HepG2 (cell line): ENCODE results near the gene TH. TPM values are rescaled to one million over a fixed set of nuclear protein-coding genes. Genes with fewer than 3 reads are reported as not detected.

ENCODE experiments used
- CAMTA2 ChIP-seq: sonication (generic); formaldehyde crosslinking; IDR thresholded peaks from 2 replicates; pipeline ENCODE4 v1.4.0; 2020; ENCODE audit warnings: mild to moderate bottlenecking, missing genetic modification reagents, borderline replicate concordance
- HINFP ChIP-seq: sonication (generic); formaldehyde crosslinking; IDR thresholded peaks from 2 replicates; pipeline ENCODE4 v1.4.0; 2020; ENCODE audit warnings: low read depth, mild to moderate bottlenecking, missing genetic modification reagents
- MAFF ChIP-seq: IDR thresholded peaks from 2 replicates; pipeline ENCODE4 v1.6.1; 2011; ENCODE audit warnings: low read depth, low read length, improper control_type of control experiment
- POGZ ChIP-seq: sonication (generic); formaldehyde crosslinking; IDR thresholded peaks from 2 replicates; pipeline ENCODE4 v1.4.0; 2020; ENCODE audit warnings: mild to moderate bottlenecking, missing genetic modification reagents
- PRDM15 ChIP-seq: sonication (generic); formaldehyde crosslinking; IDR thresholded peaks from 2 replicates; pipeline ENCODE4 v1.4.0; 2020; ENCODE audit warnings: missing genetic modification reagents
- SIN3A ChIP-seq: IDR thresholded peaks from 2 replicates; pipeline ENCODE4 v1.6.1; 2011; ENCODE audit warnings: low read depth, mild to moderate bottlenecking, control low read depth, low read length, borderline replicate concordance
- SNAPC5 ChIP-seq: sonication (generic); formaldehyde crosslinking; IDR thresholded peaks from 2 replicates; pipeline ENCODE4 v1.8.1; 2023; ENCODE audit warnings: mild to moderate bottlenecking, missing genetic modification reagents, borderline replicate concordance
- SOX6 ChIP-seq, 2 experiments: fragments of 450-650 bp in 1 of 2; sonication (generic) in 1 of 2; formaldehyde crosslinking in 1 of 2; IDR thresholded peaks; 2 replicates each; pipeline versions ENCODE4 v1.4.0 to v1.6.1; 2017 to 2020; ENCODE audit warnings: antibody characterized with exemption in 1 of 2, mild to moderate bottlenecking in 1 of 2, missing genetic modification reagents in 1 of 2
- ZC3H13 ChIP-seq: sonication (generic); formaldehyde crosslinking; IDR thresholded peaks from 2 replicates; pipeline ENCODE4 v1.8.1; 2023; ENCODE audit warnings: mild to moderate bottlenecking, missing genetic modification reagents, moderate library complexity
- ZHX1 ChIP-seq: sonication (generic); formaldehyde crosslinking; IDR thresholded peaks from 2 replicates; pipeline ENCODE4 v1.8.1; 2022; ENCODE audit warnings: low read depth, mild to moderate bottlenecking, missing genetic modification reagents
- ZNF12 ChIP-seq: sonication (generic); formaldehyde crosslinking; IDR thresholded peaks from 2 replicates; pipeline ENCODE4 v1.5.0; 2020; ENCODE audit warnings: missing genetic modification reagents
- ZNF558 ChIP-seq: sonication (generic); formaldehyde crosslinking; IDR thresholded peaks from 2 replicates; pipeline ENCODE4 v1.9.0; 2022; ENCODE audit warnings: mild to moderate bottlenecking, missing genetic modification reagents, borderline replicate concordance
- ZNF639 ChIP-seq: conservative IDR thresholded peaks from 2 replicates; pipeline ENCODE4 v1.6.1; 2018; ENCODE audit warnings: missing genetic modification reagents
- ZNF7 ChIP-seq: IDR thresholded peaks from 2 replicates; pipeline ENCODE4 v1.6.1; 2016; ENCODE audit warnings: missing biosample characterization, missing genetic modification reagents
- ZNF703 ChIP-seq: sonication (generic); formaldehyde crosslinking; IDR thresholded peaks from 2 replicates; pipeline ENCODE4 v1.5.1; 2020; ENCODE audit warnings: missing genetic modification reagents, mild to moderate bottlenecking, moderate library complexity, borderline replicate concordance
- ZNF770 ChIP-seq: sonication (generic); formaldehyde crosslinking; IDR thresholded peaks from 2 replicates; pipeline ENCODE4 v1.5.0; 2020; ENCODE audit warnings: mild to moderate bottlenecking, missing genetic modification reagents
- polyA plus RNA-seq, 8 experiments: library from polyadenylated mRNA; depleted of rRNA in 3 of 8; stranded (reverse) in 7 of 8; unstranded in 1 of 8; fragments of >200 nt; fragmentation: Illumina TruSeq in 4 of 8; extraction: Trizol in 4 of 8; gene quantifications; 2 replicates each; pipeline versions ENCODE4 v1.2.1 to v1.2.3, GENCODE V29; 2011 to 2016; ENCODE audit warnings: low read depth in 4 of 8, missing spikeins in 1 of 8, mixed read lengths in 1 of 8; ENCODE audit not compliant: insufficient read depth in 1 of 8
- total RNA-seq, 5 experiments: library from RNA; depleted of rRNA; stranded (reverse); fragments of >200 nt; fragmentation: Illumina TruSeq; extraction: Trizol; gene quantifications; 2 replicates each; pipeline ENCODE4 v1.2.3, GENCODE V29; 2016; ENCODE audit warnings: low read depth in 1 of 5

Gene TH
- total and polyA plus RNA-seq, 2 of the 13 experiments (the other 11 are each of a cell fraction or from before 2014, with no cell fraction given): 0.36 TPM; not detected in 1

- TF ChIP-seq ZNF7 (CRISPR knock-in tag) (no peak), ZNF770 (CRISPR knock-in tag) (no peak), SIN3A (no peak), POGZ (CRISPR knock-in tag) (peak; percentile 37; the same call in 1 of the 2 replicates), ZNF12 (CRISPR knock-in tag) (no peak), CAMTA2 (CRISPR knock-in tag) (no peak), ZC3H13 (CRISPR knock-in tag) (no peak), ZNF558 (CRISPR knock-in tag) (peak; percentile 51; the same call in 1 of the 2 replicates), SOX6 (IDR thresholded peaks at IDR 0.05) (no peak), SOX6 (CRISPR knock-in tag; IDR thresholded peaks at IDR 0.05) (peak; percentile 78), ZHX1 (no peak), HINFP (CRISPR knock-in tag) (no peak), ZNF639 (CRISPR knock-in tag) (no peak), SNAPC5 (no peak), PRDM15 (no peak), MAFF (no peak), ZNF703 (no peak)
Observed at GRCh38 chr11:2203440-2204259, 32.0 kb upstream of the TH start (continued).
